RWPE2 (cell line): Measurements from ENCODE around the gene CD28.

Source experiments
- ATAC-seq: fragments of 200-7000 bp; cut with Tn5 transposase; 3 replicates; pipeline ENCODE4 v1.9.1; 2021; ENCODE audit warnings: low read depth
- DNase-seq: peaks from one replicate; pipeline ENCODE4 v3.0.0-alpha.2; 2020; ENCODE audit warnings: low spot score
- H3K27ac ChIP-seq: fragments of 450-650 bp; 2 replicates; pipeline ENCODE4 v1.5.1; 2017; ENCODE audit warnings: mild to moderate bottlenecking; ENCODE audit not compliant: poor library complexity, severe bottlenecking
- H3K27me3 ChIP-seq: fragments of 250-450 bp; sonication (Bioruptor Pico); 2 replicates; pipeline ENCODE4 v1.5.1; 2021; ENCODE audit warnings: mild to moderate bottlenecking, moderate library complexity; ENCODE audit not compliant: insufficient read depth, poor library complexity, severe bottlenecking
- H3K36me3 ChIP-seq: fragments of 250-450 bp; sonication (Bioruptor Pico); 2 replicates; pipeline ENCODE4 v1.5.1; 2020; ENCODE audit warnings: low read depth, mild to moderate bottlenecking, moderate library complexity
- H3K4me1 ChIP-seq: fragments of 250-450 bp; sonication (Bioruptor Pico); 2 replicates; pipeline ENCODE4 v1.5.1; 2021; ENCODE audit warnings: mild to moderate bottlenecking, moderate library complexity; ENCODE audit not compliant: insufficient read depth, poor library complexity, severe bottlenecking
- H3K4me3 ChIP-seq: fragments of 250-450 bp; sonication (Bioruptor Pico); 2 replicates; pipeline ENCODE4 v1.5.1; 2021; ENCODE audit warnings: mild to moderate bottlenecking, moderate library complexity; ENCODE audit not compliant: severe bottlenecking
- H3K9me3 ChIP-seq: fragments of 250-450 bp; sonication (Bioruptor Pico); 2 replicates; pipeline ENCODE4 v1.5.1; 2021; ENCODE audit warnings: mild to moderate bottlenecking, moderate library complexity; ENCODE audit not compliant: severe bottlenecking
- CTCF ChIP-seq: fragments of 450-650 bp; IDR thresholded peaks from one replicate; pipeline ENCODE4 v1.5.1; 2017; ENCODE audit warnings: mild to moderate bottlenecking, moderate library complexity; ENCODE audit not compliant: poor library complexity, severe bottlenecking

The CD28 gene

GRCh38 chr2:203710952-203711351, 4.5 kb downstream of the CD28 start:
- no peak overlapping the region for H3K27ac ChIP-seq
- H3K36me3 ChIP-seq, result no peaks in the 10 kb centered on the region
- H3K4me3 ChIP-seq, result no peak overlapping the region
- H3K27me3 ChIP-seq, result no peaks in the 10 kb centered on the region
- TF ChIP-seq CTCF, result no peak
- ATAC-seq (no peak), DNase-seq (no peak)
- H3K4me1 ChIP-seq, result no peaks in the 10 kb centered on the region
- no peaks in the 10 kb centered on the region for H3K9me3 ChIP-seq

GRCh38 chr2:203711399-203711798, 5.0 kb downstream of the CD28 start:
- H3K27me3 ChIP-seq, result no peaks in the 10 kb centered on the region
- no peaks in the 10 kb centered on the region for H3K4me1 ChIP-seq
- TF ChIP-seq CTCF, result no peak
- H3K27ac ChIP-seq, result no peak overlapping the region
- DNase-seq (no peak), ATAC-seq (no peak)
- no peaks in the 10 kb centered on the region for H3K9me3 ChIP-seq
- no peak overlapping the region for H3K4me3 ChIP-seq
- H3K36me3 ChIP-seq, result no peaks in the 10 kb centered on the region

- Histone ChIP-seq H3K36me3 (no peaks in the 10 kb centered on the region), H3K27ac (no peak overlapping the region), H3K27me3 (no peaks in the 10 kb centered on the region), H3K9me3 (no peaks in the 10 kb centered on the region), H3K4me1 (no peaks in the 10 kb centered on the region), H3K4me3 (no peak overlapping the region)
- TF ChIP-seq CTCF, result no peak
- ATAC-seq (no peak), DNase-seq (no peak)
Measured at GRCh38 chr2:203713381-203713780, 6.9 kb downstream of the CD28 start.

GRCh38 chr2:203714112-203714511, 7.7 kb downstream of the CD28 start:
- no peak overlapping the region for H3K27ac ChIP-seq
- H3K4me3 ChIP-seq, result no peak overlapping the region
- no peaks in the 10 kb centered on the region for H3K9me3 ChIP-seq
- DNase-seq (no peak), ATAC-seq (no peak)
- no peaks in the 10 kb centered on the region for H3K27me3 ChIP-seq
- TF ChIP-seq CTCF, result no peak
- no peaks in the 10 kb centered on the region for H3K4me1 ChIP-seq
- H3K36me3 ChIP-seq, result no peaks in the 10 kb centered on the region

- no peak for DNase-seq
- Histone ChIP-seq H3K27me3 (no peaks in the 10 kb centered on the region), H3K27ac (no peak overlapping the region), H3K4me1 (no peaks in the 10 kb centered on the region), H3K36me3 (no peaks in the 10 kb centered on the region), H3K4me3 (no peak overlapping the region), H3K9me3 (no peaks in the 10 kb centered on the region)
- no peak for ATAC-seq
- no peak for TF ChIP-seq CTCF
Measured at GRCh38 chr2:203715744-203716143, 9.3 kb downstream of the CD28 start.
